GM13977 (cell line): ENCODE results near the gene PRAMEF12.
"Not testable (repeated sequence)": the region's sequence is repeated elsewhere in the genome, so short reads cannot be mapped to it uniquely, and the experiment has no call there.

Source experiments
- DNase-seq: peaks from one replicate; pipeline ENCODE4 v3.0.0; 2012; ENCODE audit warnings: low spot score
- CTCF ChIP-seq: IDR thresholded peaks from 2 replicates; pipeline ENCODE4 v1.5.1; 2012; ENCODE audit warnings: mild to moderate bottlenecking, control low read depth; ENCODE audit not compliant: insufficient read depth; ENCODE audit errors: extremely low read depth, missing control alignments
- in situ Hi-C: fragments of 300-500 bp; cut with MboI; formaldehyde crosslinking; loops from one replicate; pipeline ENCODE4 v1.12.0; 2022; ENCODE audit warnings: low sequenced_read_pairs, low pct_unique_long_range_greater_than_20kb, mixed read lengths, inconsistent platforms; ENCODE audit not compliant: unreplicated experiment

Gene PRAMEF12

GRCh38 chr1:12776801-12777557 is 3.4 kb downstream of the PRAMEF12 start:
- DNase-seq, result no peak
- in situ Hi-C loops, result no loop called here
- no peak for TF ChIP-seq CTCF

GRCh38 chr1:12778061-12778460 is 4.5 kb downstream of the PRAMEF12 start:
- DNase-seq, result peak; percentile 1
- in situ Hi-C loops, result no loop called here
- no peak for TF ChIP-seq CTCF

DNA sequence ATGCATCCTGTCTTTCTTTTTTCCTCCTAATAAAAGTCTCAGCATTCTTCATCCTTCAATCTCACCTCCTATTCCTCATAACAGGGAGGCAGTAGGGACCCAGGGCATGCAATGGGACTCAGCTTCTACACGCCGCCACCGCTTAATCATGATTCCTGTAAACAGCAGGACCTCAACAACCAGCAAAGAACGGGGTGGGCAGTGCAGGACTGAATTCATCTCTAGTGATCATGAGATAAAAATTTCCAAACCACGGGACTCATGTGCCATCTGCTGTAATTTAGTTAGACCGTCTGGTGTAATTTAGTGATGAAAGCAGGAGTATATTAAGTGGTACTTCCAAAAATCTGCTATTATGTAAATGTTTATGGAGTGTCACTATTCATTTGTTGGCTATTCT is 5.4 kb downstream of the PRAMEF12 start:
- in situ Hi-C loops, result no loop called here
- no peak for TF ChIP-seq CTCF
- no peak for DNase-seq

DNA sequence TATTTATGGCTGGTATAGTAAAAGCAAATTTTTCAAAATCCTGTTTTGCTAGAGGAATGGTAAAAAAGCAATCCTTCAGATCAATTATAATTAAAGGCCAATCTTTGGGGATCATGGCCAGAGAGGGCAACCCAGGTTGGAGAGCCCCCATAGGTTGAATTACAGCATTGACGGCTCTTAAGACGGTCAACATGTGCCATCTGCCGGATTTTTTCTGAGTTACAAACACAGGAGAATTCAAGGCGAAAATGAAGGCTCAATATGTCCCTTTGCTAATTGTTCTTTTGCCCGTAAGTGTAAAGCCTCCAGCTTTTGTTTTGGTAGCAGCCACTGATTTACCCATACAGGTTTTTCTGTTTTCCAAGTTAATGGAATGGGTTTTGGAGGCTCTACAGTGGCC is 8.0 kb downstream of the PRAMEF12 start:
- in situ Hi-C loops, DNase-seq: not testable (repeated sequence)

- in situ Hi-C loops, DNase-seq: not testable (repeated sequence)
- peak; percentile 29 for TF ChIP-seq CTCF
Measured at GRCh38 chr1:12783783-12784182, 10.2 kb downstream of the PRAMEF12 start.

DNA sequence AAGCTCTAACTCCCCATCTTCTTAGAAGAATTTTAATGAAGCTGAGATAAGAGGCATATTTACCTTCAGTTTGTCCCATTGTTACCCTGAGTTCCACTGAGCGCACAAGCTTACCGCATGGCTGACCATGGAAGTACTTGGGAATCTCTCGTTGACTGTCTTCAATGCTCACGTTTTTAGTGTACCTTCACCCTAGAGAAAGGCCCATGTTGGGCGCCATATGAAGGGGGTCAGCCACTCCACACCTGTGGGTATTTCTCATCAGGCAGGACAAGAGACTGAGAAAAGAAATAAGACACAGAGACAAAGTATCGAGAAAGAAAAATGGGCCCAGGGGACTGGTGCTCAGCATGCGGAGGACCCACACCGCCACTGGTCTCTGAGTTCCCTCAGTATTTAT is 11.2 kb downstream of the PRAMEF12 start:
- DNase-seq, in situ Hi-C loops: not testable (repeated sequence)

DNA sequence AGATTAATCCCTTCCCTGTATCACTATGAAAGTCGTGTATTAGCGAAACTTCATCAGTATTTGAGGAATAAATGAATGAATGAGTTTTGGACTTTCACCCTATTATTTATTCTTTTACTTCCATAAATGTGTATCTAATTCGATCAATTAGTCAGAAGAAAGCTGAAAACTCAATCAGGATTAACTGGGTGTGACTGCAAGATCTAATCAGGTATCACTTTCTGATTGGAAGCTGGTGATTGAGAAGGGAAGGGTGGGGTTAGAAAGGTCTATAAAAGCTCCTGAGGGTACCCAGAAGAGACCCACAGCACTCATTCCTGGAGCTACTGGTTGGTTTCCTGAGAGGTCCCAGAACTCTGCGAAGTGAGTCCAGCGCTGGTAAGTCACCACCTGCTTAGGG is 17.6 kb downstream of the PRAMEF12 start, which contains the start of gene PRAMEF1:
Gene PRAMEF1 (plus strand): TSS at position 301 of the 400 bp plus-strand sequence. CDS start 1,831 bp downstream, outside the sequence.
- in situ Hi-C loops, DNase-seq: not testable (repeated sequence)

DNA sequence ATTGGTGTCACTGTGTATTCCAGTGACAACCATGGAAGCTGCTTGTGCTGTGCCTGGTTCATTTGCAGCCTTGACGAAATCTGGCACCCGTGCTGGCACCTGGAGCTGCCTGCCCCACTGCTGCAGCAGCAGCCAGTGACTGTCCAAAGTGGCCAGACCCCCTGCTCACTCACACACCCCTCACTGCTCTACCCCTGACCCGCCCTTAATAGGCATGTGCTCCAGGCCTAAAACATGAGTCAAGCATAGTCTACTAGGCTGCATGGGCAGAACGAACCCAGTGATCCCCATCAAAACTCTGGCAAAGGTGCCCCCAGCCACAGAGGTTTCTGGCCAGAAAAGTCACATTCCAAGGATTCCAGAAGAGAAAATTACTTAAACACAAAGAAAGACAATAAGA is 25.4 kb downstream of the PRAMEF12 start:
- in situ Hi-C loops, result no loop called here
- no peak for TF ChIP-seq CTCF
- DNase-seq, result no peak
